ENCODE data around the gene CPXCR1.
"Not testable (repeated sequence)": the region's sequence is repeated elsewhere in the genome, so short reads cannot be mapped to it uniquely, and the experiment has no call there.

DNA sequence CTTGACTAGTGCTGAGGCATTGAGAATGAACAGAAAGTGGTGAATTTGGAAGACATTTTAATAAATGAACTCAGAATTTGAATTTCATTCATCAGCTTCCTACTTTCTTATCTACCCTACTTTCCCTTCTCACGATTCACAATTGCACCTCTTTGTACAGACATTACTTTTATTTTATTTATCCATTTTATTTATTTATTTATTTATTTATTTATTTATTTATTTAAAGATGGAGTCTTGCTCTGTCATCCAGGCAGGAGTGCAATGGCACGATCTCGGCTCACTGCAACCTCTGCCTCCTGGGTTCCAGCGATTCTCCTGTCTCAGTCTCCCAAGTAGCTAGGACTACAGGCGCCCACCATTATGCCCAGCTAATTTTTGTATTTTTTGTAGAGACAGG, 5.3 kb downstream of the CPXCR1 start:
- TF ChIP-seq, protein P1, sequence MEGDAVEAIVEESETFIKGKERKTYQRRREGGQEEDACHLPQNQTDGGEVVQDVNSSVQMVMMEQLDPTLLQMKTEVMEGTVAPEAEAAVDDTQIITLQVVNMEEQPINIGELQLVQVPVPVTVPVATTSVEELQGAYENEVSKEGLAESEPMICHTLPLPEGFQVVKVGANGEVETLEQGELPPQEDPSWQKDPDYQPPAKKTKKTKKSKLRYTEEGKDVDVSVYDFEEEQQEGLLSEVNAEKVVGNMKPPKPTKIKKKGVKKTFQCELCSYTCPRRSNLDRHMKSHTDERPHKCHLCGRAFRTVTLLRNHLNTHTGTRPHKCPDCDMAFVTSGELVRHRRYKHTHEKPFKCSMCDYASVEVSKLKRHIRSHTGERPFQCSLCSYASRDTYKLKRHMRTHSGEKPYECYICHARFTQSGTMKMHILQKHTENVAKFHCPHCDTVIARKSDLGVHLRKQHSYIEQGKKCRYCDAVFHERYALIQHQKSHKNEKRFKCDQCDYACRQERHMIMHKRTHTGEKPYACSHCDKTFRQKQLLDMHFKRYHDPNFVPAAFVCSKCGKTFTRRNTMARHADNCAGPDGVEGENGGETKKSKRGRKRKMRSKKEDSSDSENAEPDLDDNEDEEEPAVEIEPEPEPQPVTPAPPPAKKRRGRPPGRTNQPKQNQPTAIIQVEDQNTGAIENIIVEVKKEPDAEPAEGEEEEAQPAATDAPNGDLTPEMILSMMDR (IDR thresholded peaks at IDR 0.05; ENCODE audit: low read length), result not testable (repeated sequence)
- not testable (repeated sequence) for TF ChIP-seq EZH2 (IDR thresholded peaks at IDR 0.05; ENCODE audit: borderline replicate concordance, low read length)

All from OCI-LY1 (cell line).